HG03432 (cell line): ENCODE results near the gene CHMP1B.

Source experiments
- ATAC-seq: cut with Tn5 transposase; IDR thresholded peaks from one replicate; pipeline ENCODE4 v1.9.1; 2021; ENCODE audit warnings: mild to moderate bottlenecking, moderate library complexity; ENCODE audit not compliant: unreplicated experiment

Gene CHMP1B

GRCh38 chr18:11851146-11851805, at the start of gene CHMP1B:
TSS of gene CHMP1B (plus strand) at chr18:11851413. CDS start at chr18:11851512, 99 bp downstream.
- peak; percentile 97 for ATAC-seq

- no peak for ATAC-seq
These were observed 49.6 kb upstream of the CHMP1B start for GRCh38 chr18:11801573-11801972.

GRCh38 chr18:11802158-11802557, 49.1 kb upstream of the CHMP1B start:
- ATAC-seq, result no peak

- ATAC-seq, result no peak
These were observed 48.6 kb upstream of the CHMP1B start for GRCh38 chr18:11802586-11802985.

GRCh38 chr18:11807233-11807632, 44.0 kb upstream of the CHMP1B start:
- ATAC-seq, result no peak

- no peak for ATAC-seq
These were observed 43.0 kb upstream of the CHMP1B start for GRCh38 chr18:11808001-11808855.

GRCh38 chr18:11809895-11810294, 41.3 kb upstream of the CHMP1B start:
- no peak for ATAC-seq

- no peak for ATAC-seq
These were observed 40.8 kb upstream of the CHMP1B start for GRCh38 chr18:11810379-11810778.

- no peak for ATAC-seq
These were observed 40.2 kb upstream of the CHMP1B start for GRCh38 chr18:11811009-11811408.

GRCh38 chr18:11817229-11817628, 34.0 kb upstream of the CHMP1B start:
- ATAC-seq, result no peak

GRCh38 chr18:11818486-11819203, 32.6 kb upstream of the CHMP1B start:
- no peak for ATAC-seq

- ATAC-seq, result no peak
These were observed 31.3 kb upstream of the CHMP1B start for GRCh38 chr18:11819938-11820337.

- ATAC-seq, result no peak
These were observed 30.5 kb upstream of the CHMP1B start for GRCh38 chr18:11820697-11821096.

- no peak for ATAC-seq
These were observed 30.0 kb upstream of the CHMP1B start for GRCh38 chr18:11821208-11821607.

- ATAC-seq, result no peak
These were observed 29.5 kb upstream of the CHMP1B start for GRCh38 chr18:11821643-11822237.

- ATAC-seq, result no peak
These were observed 27.7 kb upstream of the CHMP1B start for GRCh38 chr18:11823545-11823944.

- ATAC-seq, result no peak
These were observed 24.4 kb upstream of the CHMP1B start for GRCh38 chr18:11826836-11827235.

GRCh38 chr18:11828786-11829432, 22.3 kb upstream of the CHMP1B start:
- ATAC-seq, result no peak

- no peak for ATAC-seq
These were observed 20.6 kb upstream of the CHMP1B start for GRCh38 chr18:11830585-11830984.

- ATAC-seq, result no peak
These were observed 19.3 kb upstream of the CHMP1B start for GRCh38 chr18:11831921-11832320.

GRCh38 chr18:11834772-11835171, 16.4 kb upstream of the CHMP1B start:
- no peak for ATAC-seq
